GM20431 (cell line): ENCODE results near the gene ACBD6.
"Not testable (repeated sequence)": the region's sequence is repeated elsewhere in the genome, so short reads cannot be mapped to it uniquely, and the experiment has no call there.

Experiments used
- in situ Hi-C: fragments of 300-500 bp; cut with MseI, MboI; formaldehyde crosslinking; loops from one replicate; pipeline ENCODE4 v1.15.0; 2020; ENCODE audit warnings: low sequenced_read_pairs; ENCODE audit not compliant: unreplicated experiment

ACBD6 gene

GRCh38 chr1:180431683-180432082 lies 70.7 kb downstream of the ACBD6 start:
- in situ Hi-C loops, result no loop called here

GRCh38 chr1:180428782-180429695 lies 73.3 kb downstream of the ACBD6 start:
- in situ Hi-C loops, result no loop called here

- in situ Hi-C loops, result no loop called here
Measured at GRCh38 chr1:180425952-180426351, 76.4 kb downstream of the ACBD6 start.

GRCh38 chr1:180424848-180425457 lies 77.4 kb downstream of the ACBD6 start:
- in situ Hi-C loops, result no loop called here

DNA sequence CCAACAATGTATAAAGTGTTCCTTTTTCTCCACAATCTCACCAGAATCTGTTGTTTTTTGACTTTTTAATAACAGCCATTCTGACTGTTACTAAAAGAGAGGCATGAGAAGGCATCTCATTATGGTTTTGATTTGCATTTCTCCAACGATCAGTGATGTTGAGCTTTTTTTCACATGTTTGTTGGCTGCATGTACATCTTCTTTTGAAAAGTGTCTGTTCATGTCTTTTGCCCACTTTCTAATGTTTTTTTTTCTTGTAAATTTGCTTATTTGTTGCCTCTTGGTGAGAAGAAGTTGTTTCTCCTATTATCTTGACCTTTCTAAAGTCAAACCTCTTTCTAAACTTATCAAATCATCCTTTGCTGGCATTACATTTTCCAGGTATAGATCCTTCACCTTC lies 80.8 kb downstream of the ACBD6 start:
- in situ Hi-C loops, result no loop called here

GRCh38 chr1:180421145-180421544 lies 81.2 kb downstream of the ACBD6 start:
- in situ Hi-C loops, result not testable (repeated sequence)

GRCh38 chr1:180415985-180416633 lies 86.3 kb downstream of the ACBD6 start:
- in situ Hi-C loops, result no loop called here

GRCh38 chr1:180415236-180415848 lies 87.0 kb downstream of the ACBD6 start:
- in situ Hi-C loops, result no loop called here

GRCh38 chr1:180412583-180412982 lies 89.8 kb downstream of the ACBD6 start:
- in situ Hi-C loops, result no loop called here

GRCh38 chr1:180408128-180408527 lies 94.2 kb downstream of the ACBD6 start:
- in situ Hi-C loops, result not testable (repeated sequence)

GRCh38 chr1:180407051-180407450 lies 95.3 kb downstream of the ACBD6 start:
- in situ Hi-C loops, result no loop called here

DNA sequence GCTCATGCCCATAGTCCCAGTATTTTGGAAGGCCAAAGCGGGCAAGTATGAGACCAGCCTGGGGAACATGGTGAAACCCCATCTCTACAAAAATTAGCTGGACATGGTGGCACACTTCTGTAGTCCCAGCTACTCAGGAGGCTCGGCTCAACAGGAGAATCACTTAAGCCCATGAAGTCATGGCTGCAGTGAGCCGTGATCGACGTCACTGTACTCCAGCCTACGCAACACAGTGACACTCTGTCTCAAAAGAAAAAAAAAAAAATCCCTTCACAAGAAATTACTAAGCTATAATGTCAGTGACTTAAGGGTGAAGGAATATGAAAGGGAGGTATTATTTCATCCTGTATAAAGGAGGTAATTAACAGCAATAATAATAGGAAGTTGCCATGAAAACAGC lies 99.8 kb downstream of the ACBD6 start:
- in situ Hi-C loops, result no loop called here

GRCh38 chr1:180402001-180402400 lies 100.4 kb downstream of the ACBD6 start:
- in situ Hi-C loops, result no loop called here

DNA sequence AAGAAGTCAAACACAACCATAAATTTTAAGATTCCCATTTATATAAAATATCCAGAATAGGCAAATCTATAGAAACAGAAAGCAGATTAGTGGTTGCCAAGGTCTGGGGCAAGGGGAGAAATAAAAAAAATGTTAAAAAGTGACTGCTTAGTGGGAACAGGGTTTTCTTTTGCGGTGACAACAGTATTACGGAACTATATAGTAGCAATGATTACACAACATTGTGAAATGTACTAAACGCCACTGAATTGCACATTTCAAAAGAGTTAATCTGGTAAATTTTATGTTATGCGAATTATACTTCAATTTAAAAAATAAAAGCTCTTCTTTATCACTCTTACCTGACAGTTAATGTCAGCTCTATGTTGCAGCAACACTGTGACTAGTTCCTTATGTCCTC lies 105.2 kb downstream of the ACBD6 start:
- in situ Hi-C loops, result no loop called here

DNA sequence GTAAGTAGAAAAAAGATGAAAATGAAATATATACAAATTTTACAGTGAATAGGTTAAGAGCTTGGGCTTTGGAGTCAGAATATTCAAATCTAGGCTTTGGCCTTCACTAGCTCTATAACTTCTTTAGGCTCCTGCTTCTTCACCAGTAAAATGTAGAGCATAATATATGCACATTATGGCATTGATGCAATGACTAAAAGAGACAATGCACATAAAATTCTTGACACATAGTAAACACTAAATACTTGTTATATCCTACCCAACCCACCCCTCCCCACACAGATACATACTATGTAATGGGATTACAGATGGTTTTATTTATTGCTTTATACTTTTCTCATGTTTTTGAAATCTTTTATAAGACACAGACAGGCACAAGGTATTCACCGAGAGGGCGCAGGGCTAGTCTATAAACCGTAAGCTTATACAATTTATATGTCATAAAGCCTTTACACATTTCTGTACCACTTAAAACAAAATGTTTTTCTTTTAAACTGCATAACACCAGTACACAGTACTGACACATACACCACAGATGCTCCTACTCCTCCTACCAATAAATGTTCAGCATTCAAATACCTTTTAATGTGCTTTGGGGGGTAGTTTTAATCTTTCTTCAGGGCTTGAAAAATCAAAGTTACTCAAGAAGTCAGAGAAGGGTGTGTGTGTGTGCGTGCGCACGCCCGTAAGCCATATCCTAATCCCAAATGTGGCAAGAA lies 109.8 kb downstream of the ACBD6 start:
- in situ Hi-C loops, result no loop called here

DNA sequence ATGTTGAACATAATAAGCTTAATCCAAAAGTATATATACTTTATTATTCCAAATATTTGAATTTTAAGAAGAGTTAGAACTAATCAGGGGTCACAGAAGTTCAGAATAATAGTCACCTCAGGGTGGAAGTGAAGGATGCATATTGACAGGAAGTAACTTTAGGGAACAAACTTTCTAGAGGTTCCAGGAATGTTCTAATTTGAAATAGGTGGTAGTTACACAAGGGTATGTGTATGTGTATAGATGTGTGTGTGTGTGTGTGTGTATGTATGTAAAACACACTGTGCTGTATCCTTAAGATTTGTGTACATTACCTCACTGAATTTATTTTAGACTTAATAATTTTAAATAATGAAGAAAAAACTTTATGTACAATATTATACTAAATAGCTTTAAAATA lies 110.4 kb downstream of the ACBD6 start:
- in situ Hi-C loops, result no loop called here

- in situ Hi-C loops, result no loop called here
Measured at GRCh38 chr1:180387413-180387812, 115.0 kb downstream of the ACBD6 start.

GRCh38 chr1:180386745-180387367 lies 115.5 kb downstream of the ACBD6 start:
- in situ Hi-C loops, result no loop called here

DNA sequence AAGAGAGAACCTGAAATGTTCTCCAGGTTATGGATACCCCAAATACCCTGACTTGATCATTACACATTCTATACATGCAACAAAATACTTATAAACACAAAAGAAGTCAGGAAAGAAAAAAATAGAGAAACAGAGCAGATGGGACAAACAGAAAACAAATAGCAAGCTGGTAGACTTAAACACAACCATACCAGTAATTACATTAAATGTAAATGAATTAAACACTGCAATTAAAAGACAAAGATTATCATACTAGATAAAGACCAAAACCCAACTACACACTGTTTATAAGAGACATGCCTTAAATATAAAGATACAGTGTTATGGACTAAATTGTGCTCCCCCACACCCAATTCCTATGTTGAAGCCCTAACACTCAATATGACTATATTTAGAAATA lies 117.2 kb downstream of the ACBD6 start:
- in situ Hi-C loops, result no loop called here
